PC-3 (cell line): ENCODE results near the gene KCTD17. TPM values are rescaled to one million over a fixed set of nuclear protein-coding genes. Genes with fewer than 3 reads are reported as not detected.

Experiments
- ATAC-seq: fragments of 200-7000 bp; cut with Tn5 transposase; 2 replicates; pipeline ENCODE4 v1.9.1; 2020; ENCODE audit warnings: mild to moderate bottlenecking, moderate library complexity
- BruUV-seq: library from RNA; stranded (reverse); fragments of 400-500 nt; replicated peaks from 2 replicates; lab custom pipeline; 2021; lab: Mats Ljungman, UMichigan
- CTCF ChIA-PET: fragments of 300-600 bp; sonication (Branson Sonifier 250); formaldehyde crosslinking; loops from one replicate; lab custom pipeline; 2022; ENCODE audit warnings: antibody characterized with exemption; lab: Charles Lee
- POLR2A ChIA-PET: fragments of 300-600 bp; sonication (Branson Sonifier 250); formaldehyde crosslinking; loops from one replicate; lab custom pipeline; 2022; ENCODE audit warnings: antibody characterized with exemption; ENCODE audit not compliant: unreplicated experiment; lab: Charles Lee
- DNase-seq: peaks from one replicate; pipeline ENCODE4 v3.0.0-alpha.2; 2015
- H2AFZ ChIP-seq: fragments of 300-600 bp; sonication (generic); 2 replicates; pipeline ENCODE4 v1.6.0; 2016; ENCODE audit warnings: antibody characterized with exemption, low read length
- H3F3A ChIP-seq: fragments of 300-600 bp; sonication (generic); one replicate; pipeline ENCODE4 v1.6.0; 2017; ENCODE audit warnings: antibody characterized with exemption, low read length, control low read depth, mild to moderate bottlenecking; ENCODE audit not compliant: unreplicated experiment
- H3K27ac ChIP-seq: fragments of 300-600 bp; sonication (generic); 2 replicates; pipeline ENCODE4 v1.5.1; 2016; ENCODE audit warnings: mild to moderate bottlenecking, low read length
- H3K27me3 ChIP-seq: fragments of 300-600 bp; sonication (generic); 2 replicates; pipeline ENCODE4 v1.6.1; 2016; ENCODE audit warnings: low read length, mixed read lengths
- H3K36me3 ChIP-seq: fragments of 300-600 bp; sonication (generic); 2 replicates; pipeline ENCODE4 v1.6.1; 2016; ENCODE audit warnings: low read depth, mixed run types, low read length, mixed read lengths
- H3K4me1 ChIP-seq: fragments of 300-600 bp; sonication (generic); 2 replicates; pipeline ENCODE4 v1.5.1; 2016; ENCODE audit warnings: low read length; ENCODE audit not compliant: insufficient read depth
- H3K4me2 ChIP-seq: fragments of 300-600 bp; sonication (generic); 2 replicates; pipeline ENCODE4 v1.6.0; 2016; ENCODE audit warnings: low read length
- H3K4me3 ChIP-seq: fragments of 300-600 bp; sonication (generic); 2 replicates; pipeline ENCODE4 v1.5.1; 2016; ENCODE audit warnings: mild to moderate bottlenecking, low read length, mixed read lengths
- H3K79me2 ChIP-seq: fragments of 300-600 bp; sonication (generic); 2 replicates; pipeline ENCODE4 v1.6.1; 2017; ENCODE audit warnings: low read length, mixed read lengths
- H3K9ac ChIP-seq: fragments of 300-600 bp; sonication (generic); 2 replicates; pipeline ENCODE4 v1.6.0; 2016; ENCODE audit warnings: mild to moderate bottlenecking, low read length
- H3K9me2 ChIP-seq: fragments of 300-600 bp; sonication (generic); replicated peaks from 2 replicates; pipeline ENCODE4 v1.6.1; 2016; ENCODE audit warnings: mixed run types, low read length, mixed read lengths
- H3K9me3 ChIP-seq: fragments of 300-600 bp; sonication (generic); 2 replicates; pipeline ENCODE4 v1.6.1; 2016; ENCODE audit warnings: low read length, mixed read lengths
- H4K20me1 ChIP-seq: fragments of 300-600 bp; sonication (generic); 2 replicates; pipeline ENCODE4 v1.6.1; 2016; ENCODE audit warnings: low read length, mixed read lengths
- EZH2 ChIP-seq: fragments of 300-600 bp; sonication (generic); IDR thresholded peaks from one replicate; pipeline ENCODE4 v1.6.1; 2017; ENCODE audit warnings: antibody characterized with exemption, mild to moderate bottlenecking, low read length; ENCODE audit not compliant: unreplicated experiment
- EZH2phosphoT487 ChIP-seq: fragments of 300-600 bp; sonication (generic); IDR thresholded peaks from 2 replicates; pipeline ENCODE4 v1.6.1; 2018; ENCODE audit warnings: mild to moderate bottlenecking, antibody characterized with exemption, low read length, borderline replicate concordance
- intact Hi-C: fragments of 100-400 bp; cut with micrococcal nuclease; formaldehyde crosslinking; loops from 2 replicates; pipeline ENCODE4 v1.9.0; 2023
- total RNA-seq: library from RNA; depleted of rRNA; stranded (reverse); fragments of >200 nt; gene quantifications from 2 replicates; pipeline ENCODE4 v1.2.3, GENCODE V29; 2014
- TF ChIP-seq, protein P1 (sequence below): fragments of 300-600 bp; sonication (generic); conservative IDR thresholded peaks from 2 replicates; pipeline ENCODE4 v1.5.1; 2017; ENCODE audit warnings: antibody characterized with exemption, low read depth, mild to moderate bottlenecking, low read length

KCTD17 gene
- total RNA-seq, 1 experiment from 2014 or later: 25.9 TPM

GRCh38 chr22:37023743-37024338 is 27.7 kb upstream of the KCTD17 start:
- H3F3A ChIP-seq: no peaks in the 10 kb centered on the region
- H2AFZ ChIP-seq: no peak overlapping the region
- no peaks in the 10 kb centered on the region for H3K9me3 ChIP-seq
- ATAC-seq (no peak), DNase-seq (no peak)
- H3K4me2 ChIP-seq: no peak overlapping the region
- no peaks in the 10 kb centered on the region for H4K20me1 ChIP-seq
- H3K9me2 ChIP-seq: no peaks in the 10 kb centered on the region
- H3K36me3 ChIP-seq: no peaks in the 10 kb centered on the region
- POLR2A ChIA-PET: no interaction called here
- no peak overlapping the region for H3K27ac ChIP-seq
- intact Hi-C loops: no loop called here
- CTCF ChIA-PET: no interaction called here
- H3K9ac ChIP-seq: no peak overlapping the region
- H3K4me3 ChIP-seq: no peak overlapping the region
- peaks cover 17% of the 10 kb centered on the region for H3K79me2 ChIP-seq
- BruUV-seq: no TSS peak
- TF ChIP-seq EZH2 (no peak), EZH2phosphoT487 (no peak)
- TF ChIP-seq, protein P1, sequence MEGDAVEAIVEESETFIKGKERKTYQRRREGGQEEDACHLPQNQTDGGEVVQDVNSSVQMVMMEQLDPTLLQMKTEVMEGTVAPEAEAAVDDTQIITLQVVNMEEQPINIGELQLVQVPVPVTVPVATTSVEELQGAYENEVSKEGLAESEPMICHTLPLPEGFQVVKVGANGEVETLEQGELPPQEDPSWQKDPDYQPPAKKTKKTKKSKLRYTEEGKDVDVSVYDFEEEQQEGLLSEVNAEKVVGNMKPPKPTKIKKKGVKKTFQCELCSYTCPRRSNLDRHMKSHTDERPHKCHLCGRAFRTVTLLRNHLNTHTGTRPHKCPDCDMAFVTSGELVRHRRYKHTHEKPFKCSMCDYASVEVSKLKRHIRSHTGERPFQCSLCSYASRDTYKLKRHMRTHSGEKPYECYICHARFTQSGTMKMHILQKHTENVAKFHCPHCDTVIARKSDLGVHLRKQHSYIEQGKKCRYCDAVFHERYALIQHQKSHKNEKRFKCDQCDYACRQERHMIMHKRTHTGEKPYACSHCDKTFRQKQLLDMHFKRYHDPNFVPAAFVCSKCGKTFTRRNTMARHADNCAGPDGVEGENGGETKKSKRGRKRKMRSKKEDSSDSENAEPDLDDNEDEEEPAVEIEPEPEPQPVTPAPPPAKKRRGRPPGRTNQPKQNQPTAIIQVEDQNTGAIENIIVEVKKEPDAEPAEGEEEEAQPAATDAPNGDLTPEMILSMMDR: no peak
- no peaks in the 10 kb centered on the region for H3K4me1 ChIP-seq
- no peaks in the 10 kb centered on the region for H3K27me3 ChIP-seq

GRCh38 chr22:37024339-37025157 is 27.0 kb upstream of the KCTD17 start:
- DNase-seq (no peak), ATAC-seq (no peak)
- Histone ChIP-seq H2AFZ (no peak overlapping the region), H3K9me2 (no peaks in the 10 kb centered on the region), H3K36me3 (no peaks in the 10 kb centered on the region), H3K27ac (no peak overlapping the region), H3K79me2 (peaks cover 15% of the 10 kb centered on the region), H3F3A (no peaks in the 10 kb centered on the region), H3K27me3 (no peaks in the 10 kb centered on the region), H3K9ac (no peak overlapping the region), H3K4me3 (no peak overlapping the region), H3K4me2 (no peak overlapping the region), H3K4me1 (no peaks in the 10 kb centered on the region), H3K9me3 (no peaks in the 10 kb centered on the region), H4K20me1 (no peaks in the 10 kb centered on the region)
- ChIA-PET POLR2A (no interaction called here), CTCF (interaction anchor here (0.6 kb wide), 1 partner anchor 546 kb away, joined by 4 read pairs; no protein-coding TSS in a partner anchor)
- TF ChIP-seq EZH2 (no peak), EZH2phosphoT487 (no peak)
- TF ChIP-seq, protein P1: no peak
- no TSS peak for BruUV-seq
- intact Hi-C loops: no loop called here
